Psoas muscle (tissue), 8 donors: ENCODE results near the gene EIF2B1. TPM values are rescaled to one million over a fixed set of nuclear protein-coding genes. Genes with fewer than 3 reads are reported as not detected.

Source experiments
- ATAC-seq, 4 donors: fragments of 200-7000 bp; cut with Tn5 transposase; one replicate each; pipeline ENCODE4 v1.9.1; 2020; ENCODE audit warnings: moderate library complexity in 3 of 4, mild to moderate bottlenecking in 2 of 4
- DNase-seq, 2 donors: peaks; one replicate each; pipeline ENCODE4 v3.0.0-alpha.2; 2020
- H3K27ac ChIP-seq: fragments of 200-600 bp; one replicate; pipeline ENCODE4 v1.8.0; 2022
- H3K27me3 ChIP-seq, 3 donors: fragments of 200-600 bp in 1 of 3; one replicate each; pipeline versions ENCODE4 v1.6.1 to v1.8.0; 2013 to 2022; ENCODE audit warnings: low read length in 2 of 3, mild to moderate bottlenecking in 2 of 3, moderate library complexity in 1 of 3; ENCODE audit not compliant: insufficient read depth in 3 of 3
- H3K36me3 ChIP-seq, 2 donors: fragments of 200-600 bp in 1 of 2; one replicate each; pipeline versions ENCODE4 v1.6.1 to v1.8.0; 2013 to 2022; ENCODE audit warnings: low read depth in 1 of 2, mild to moderate bottlenecking in 1 of 2, moderate library complexity in 1 of 2; ENCODE audit not compliant: insufficient read depth in 1 of 2
- H3K4me1 ChIP-seq: fragments of 200-600 bp; one replicate; pipeline ENCODE4 v1.8.0; 2022
- H3K4me3 ChIP-seq: fragments of 200-600 bp; one replicate; pipeline ENCODE4 v1.8.0; 2022; ENCODE audit warnings: mild to moderate bottlenecking
- H3K9me3 ChIP-seq: fragments of 200-600 bp; one replicate; pipeline ENCODE4 v1.8.0; 2022
- WGBS, 3 donors: extraction: QIAGEN DNeasy Blood & Tissue Kit; methylation state at CpG; one replicate each; pipeline versions ENCODE4 v1.1.6 to v1.1.7; 2013; 5-methylcytosine and 5-hydroxymethylcytosine counted together
- intact Hi-C, 2 donors: fragments of 100-400 bp; cut with DNase I; formaldehyde crosslinking; loops; one replicate each; pipeline versions ENCODE4 v1.11.0 to v1.14.2; 2022
- polyA plus RNA-seq, 3 donors: library from polyadenylated mRNA; stranded (reverse); fragments of 200-250 nt; gene quantifications; one replicate each; pipeline ENCODE4 v1.2.3, GENCODE V29; 2013
- total RNA-seq, 4 donors: library from RNA; stranded (reverse); fragmentation: NEBNext Ultra II Directional in 2 of 4; extraction: Animal tissue kit (Norgen Biotek cat#: 25700) in 2 of 4; gene quantifications; one replicate each; pipeline versions ENCODE4 v1.2.1 to v1.2.4, GENCODE V29; 2021 to 2023
- TF ChIP-seq, protein P1 (sequence below): fragments of 200-600 bp; IDR thresholded peaks from one replicate; pipeline ENCODE4 v1.8.0; 2022; ENCODE audit warnings: antibody characterized with exemption
- donor health status: healthy with polysubstance abuse.
- donor health status: DM: no; HTN: no; CAD: no; lungs with moderate emphysema.
- donor health status: Bipolar disorder and iron deficiency.
- donor health status: healthy.
- donor health status: DM: yes; HTN: yes; CAD: no.
- donor health status: DM: no; HTN: no; CAD: no.
- donor health status: DM: no; HTN: no; CAD: no.
- donor health status: DM: yes; HTN: yes; CAD: no.

The EIF2B1 gene
- total and polyA plus RNA-seq, 7 donors: 27.4 to 48.2 (median 39.5) TPM

GRCh38 chr12:123598522-123598921 is 35.0 kb downstream of the EIF2B1 start:
- H3K9me3 ChIP-seq: no peaks in the 10 kb centered on the region
- H3K27me3 ChIP-seq: no peaks in the 10 kb centered on the region
- 66 to 82% (median 72%) methylated on average over 3 of the region's 3 CpGs for WGBS, 3 donors
- peaks cover 10% of the 10 kb centered on the region for H3K4me1 ChIP-seq
- ATAC-seq (no peak), DNase-seq (no peak)
- intact Hi-C loops: loop anchor here in 1 of 2 donors (5.0 kb wide), 1 partner anchor 271 kb away; no protein-coding TSS in a partner anchor
- TF ChIP-seq, protein P1, sequence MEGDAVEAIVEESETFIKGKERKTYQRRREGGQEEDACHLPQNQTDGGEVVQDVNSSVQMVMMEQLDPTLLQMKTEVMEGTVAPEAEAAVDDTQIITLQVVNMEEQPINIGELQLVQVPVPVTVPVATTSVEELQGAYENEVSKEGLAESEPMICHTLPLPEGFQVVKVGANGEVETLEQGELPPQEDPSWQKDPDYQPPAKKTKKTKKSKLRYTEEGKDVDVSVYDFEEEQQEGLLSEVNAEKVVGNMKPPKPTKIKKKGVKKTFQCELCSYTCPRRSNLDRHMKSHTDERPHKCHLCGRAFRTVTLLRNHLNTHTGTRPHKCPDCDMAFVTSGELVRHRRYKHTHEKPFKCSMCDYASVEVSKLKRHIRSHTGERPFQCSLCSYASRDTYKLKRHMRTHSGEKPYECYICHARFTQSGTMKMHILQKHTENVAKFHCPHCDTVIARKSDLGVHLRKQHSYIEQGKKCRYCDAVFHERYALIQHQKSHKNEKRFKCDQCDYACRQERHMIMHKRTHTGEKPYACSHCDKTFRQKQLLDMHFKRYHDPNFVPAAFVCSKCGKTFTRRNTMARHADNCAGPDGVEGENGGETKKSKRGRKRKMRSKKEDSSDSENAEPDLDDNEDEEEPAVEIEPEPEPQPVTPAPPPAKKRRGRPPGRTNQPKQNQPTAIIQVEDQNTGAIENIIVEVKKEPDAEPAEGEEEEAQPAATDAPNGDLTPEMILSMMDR: no peak
- no peak overlapping the region for H3K4me3 ChIP-seq
- no peak overlapping the region for H3K27ac ChIP-seq
- H3K36me3 ChIP-seq: peaks cover 0 to 58% of the 10 kb centered on the region in 2 donors

DNA sequence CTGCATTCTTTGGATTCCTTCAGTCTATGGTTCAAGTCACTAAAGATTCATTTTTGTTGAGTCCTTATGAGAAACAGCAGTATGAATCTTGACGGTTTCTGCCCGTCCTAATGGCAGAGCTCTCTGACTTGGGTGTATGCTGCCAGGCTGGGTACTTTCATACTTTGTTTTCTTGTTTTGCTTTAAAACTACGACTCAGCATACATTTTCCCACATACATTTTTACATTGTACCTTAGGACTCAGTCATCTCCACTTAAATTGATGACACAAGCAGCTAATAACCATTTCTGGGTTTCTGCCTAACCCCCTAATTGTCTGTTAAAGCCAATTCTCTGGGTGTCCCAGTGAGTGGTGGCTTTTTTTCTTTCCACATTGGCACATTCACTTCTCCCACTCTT is 36.4 kb downstream of the EIF2B1 start:
- DNase-seq: no peak
- H3K27ac ChIP-seq: no peak overlapping the region
- TF ChIP-seq, protein P1: no peak
- intact Hi-C loops: loop anchor here in 1 of 2 donors (5.0 kb wide), 1 partner anchor 270 kb away; no protein-coding TSS in a partner anchor
- no peaks in the 10 kb centered on the region for H3K4me1 ChIP-seq
- no peaks in the 10 kb centered on the region for H3K9me3 ChIP-seq
- ATAC-seq: no peak
- H3K4me3 ChIP-seq: no peak overlapping the region
- no peaks in the 10 kb centered on the region for H3K27me3 ChIP-seq
- 72 to 89% (median 76%) methylated on average over 3 of the region's 3 CpGs for WGBS, 3 donors
- H3K36me3 ChIP-seq: peaks cover under 1 to 71% of the 10 kb centered on the region in 2 donors

GRCh38 chr12:123595729-123596128 is 37.8 kb downstream of the EIF2B1 start:
- peaks cover 6 to 85% of the 10 kb centered on the region in 2 donors for H3K36me3 ChIP-seq
- intact Hi-C loops: loop anchor here in 1 of 2 donors (5.0 kb wide), 1 partner anchor 268 kb away; no protein-coding TSS in a partner anchor
- H3K9me3 ChIP-seq: no peaks in the 10 kb centered on the region
- H3K4me1 ChIP-seq: no peaks in the 10 kb centered on the region
- TF ChIP-seq, protein P1: no peak
- H3K4me3 ChIP-seq: no peak overlapping the region
- no peak for DNase-seq
- H3K27ac ChIP-seq: no peak overlapping the region
- no peaks in the 10 kb centered on the region for H3K27me3 ChIP-seq
- no peak for ATAC-seq

DNA sequence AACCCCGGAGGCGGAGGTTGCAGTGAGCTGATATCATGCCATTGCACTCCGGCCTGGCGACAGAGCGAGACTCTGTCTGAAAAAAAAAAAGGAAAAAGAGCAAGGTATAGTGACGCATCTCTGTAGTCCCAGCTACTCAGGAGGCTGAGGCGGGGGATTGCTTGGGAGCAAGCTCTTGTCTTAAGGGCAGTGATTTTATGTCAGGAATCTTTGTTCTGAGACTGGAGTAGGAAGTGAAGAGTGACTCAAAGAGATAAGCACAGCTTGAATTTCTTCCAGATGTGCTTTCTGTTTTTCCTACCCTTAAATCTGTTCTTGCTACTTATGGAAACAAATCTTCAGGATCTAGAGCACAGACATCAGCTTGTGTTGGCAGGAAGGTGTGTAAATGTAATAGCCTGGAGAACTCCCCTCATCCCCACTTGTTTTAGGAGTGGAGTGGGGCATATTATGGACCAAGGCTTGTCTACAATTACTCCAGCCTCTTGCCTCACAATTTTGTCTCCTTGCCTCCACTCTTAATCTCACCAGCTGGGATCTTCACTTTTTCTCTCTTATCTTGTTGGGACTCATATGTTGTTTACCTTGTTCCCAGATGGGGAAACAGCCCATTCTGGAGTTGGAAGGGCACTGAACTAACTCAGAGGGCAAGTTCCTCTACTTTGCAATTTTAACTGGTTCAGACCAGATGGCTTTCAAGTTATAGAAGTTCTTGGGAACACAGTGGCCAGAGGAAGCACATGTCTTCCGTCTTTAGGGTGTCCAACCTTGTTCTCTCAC is 41.6 kb downstream of the EIF2B1 start:
- intact Hi-C loops: no loop called here
- Histone ChIP-seq H3K36me3 (peaks cover 13 to 100% of the 10 kb centered on the region in 2 donors), H3K4me1 (peaks cover 22% of the 10 kb centered on the region), H3K9me3 (no peaks in the 10 kb centered on the region), H3K4me3 (no peak overlapping the region), H3K27me3 (no peaks in the 10 kb centered on the region), H3K27ac (no peak overlapping the region)
- no peak for DNase-seq
- ATAC-seq: no peak
- TF ChIP-seq, protein P1: no peak
- 81 to 83% (median 81%) methylated on average over 8 of the region's 8 CpGs for WGBS, 3 donors
